Stimulated activated CD8-positive, alpha-beta memory T cell treated with anti-CD3 and anti-CD28 coated beads, Interleukin-4, amount 100 ng/mL, for 48 hours (primary cell): Measurements from ENCODE around the gene VEGFA.

Experiments used
- DNase-seq: peaks from one replicate; pipeline ENCODE4 v3.0.0-alpha.2; 2020

Gene VEGFA

GRCh38 chr6:43826730-43827129, 56.7 kb downstream of the VEGFA start:
- no peak for DNase-seq

GRCh38 chr6:43827898-43828297, 57.9 kb downstream of the VEGFA start:
- DNase-seq, result no peak

GRCh38 chr6:43828711-43829110, 58.7 kb downstream of the VEGFA start:
- no peak for DNase-seq

GRCh38 chr6:43829470-43829869, 59.5 kb downstream of the VEGFA start:
- no peak for DNase-seq

- no peak for DNase-seq
Observed at GRCh38 chr6:43830775-43831174, 60.8 kb downstream of the VEGFA start.

GRCh38 chr6:43831191-43831590, 61.2 kb downstream of the VEGFA start:
- no peak for DNase-seq

- DNase-seq, result no peak
Observed at GRCh38 chr6:43833223-43833995, 63.4 kb downstream of the VEGFA start.

- no peak for DNase-seq
Observed at GRCh38 chr6:43833996-43834390, 64.0 kb downstream of the VEGFA start.

GRCh38 chr6:43834528-43835155, 64.6 kb downstream of the VEGFA start:
- no peak for DNase-seq

- no peak for DNase-seq
Observed at GRCh38 chr6:43835872-43836419, 65.9 kb downstream of the VEGFA start.
